Activated gamma-delta T cell treated with anti-CD3 and anti-CD28 coated beads, Interleukin-2, amount 50 U/mL, for 16 hours (primary cell): ENCODE measurements around the gene UFSP1.

Source experiments
- DNase-seq: peaks from one replicate; pipeline ENCODE4 v3.0.0-alpha.2; 2020; ENCODE audit warnings: low read depth

UFSP1 gene

DNA sequence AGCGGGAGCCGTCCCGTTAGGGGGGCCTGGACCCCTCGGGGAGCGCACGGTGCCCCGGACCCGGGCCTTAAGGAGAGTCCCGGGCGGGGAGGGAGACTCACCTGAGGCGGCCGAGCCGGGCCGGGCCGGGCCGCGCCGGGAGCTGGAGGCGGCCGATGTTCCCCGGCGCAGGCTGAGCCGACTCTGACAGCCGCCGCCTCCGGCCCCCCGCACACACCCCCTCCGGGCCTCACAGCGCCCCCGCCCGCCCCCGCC, 6.1 kb upstream of the UFSP1 start, which contains the start of gene ACHE:
TSS of gene ACHE (minus strand) at position 188 of the 255 bp plus-strand sequence. CDS start 1,656 bp downstream, outside the sequence.
- DNase-seq = no peak

DNA sequence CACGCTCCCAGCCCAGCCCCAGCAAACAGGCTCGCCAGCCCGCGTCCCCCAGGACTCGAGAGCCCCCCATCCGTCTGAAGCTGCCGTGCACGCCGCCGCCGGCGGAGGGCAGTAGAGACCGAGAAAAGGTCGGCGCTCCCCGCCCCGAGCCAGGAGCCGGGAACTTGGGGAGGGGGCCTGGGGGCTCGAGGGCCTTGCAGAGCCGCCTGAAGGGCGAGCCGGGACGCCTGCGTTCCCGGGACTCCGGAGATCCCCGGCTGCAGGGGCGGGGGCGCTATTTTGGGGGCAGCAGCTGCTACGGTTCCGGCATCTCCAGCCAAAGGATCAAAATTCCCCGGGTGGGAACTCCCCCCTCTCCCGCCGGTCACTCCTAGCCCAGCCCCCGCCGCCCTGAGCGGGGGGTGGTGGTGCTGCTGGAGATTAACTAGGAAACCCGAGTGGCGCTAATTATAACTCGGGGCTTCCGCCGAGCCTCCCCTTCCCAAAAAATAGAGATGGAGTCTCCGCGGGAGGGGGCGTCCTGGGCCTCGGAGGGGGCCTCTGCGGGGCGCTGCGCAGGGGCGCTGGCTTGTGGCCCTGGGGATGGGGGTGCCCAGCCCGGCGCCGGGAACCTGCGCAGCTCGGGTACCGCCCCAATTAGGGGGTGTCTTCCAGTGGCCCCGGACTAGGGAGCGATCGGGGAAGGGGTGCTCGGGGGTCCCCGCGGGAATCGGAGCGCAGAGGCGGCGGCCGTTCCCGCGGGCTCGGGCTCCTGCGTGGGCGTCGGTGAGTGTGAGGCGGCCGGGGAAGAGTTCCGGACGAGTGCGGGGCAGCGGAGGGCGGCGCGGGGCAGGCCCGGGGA, 5.6 kb upstream of the UFSP1 start:
- peak; percentile 56 for DNase-seq

DNA sequence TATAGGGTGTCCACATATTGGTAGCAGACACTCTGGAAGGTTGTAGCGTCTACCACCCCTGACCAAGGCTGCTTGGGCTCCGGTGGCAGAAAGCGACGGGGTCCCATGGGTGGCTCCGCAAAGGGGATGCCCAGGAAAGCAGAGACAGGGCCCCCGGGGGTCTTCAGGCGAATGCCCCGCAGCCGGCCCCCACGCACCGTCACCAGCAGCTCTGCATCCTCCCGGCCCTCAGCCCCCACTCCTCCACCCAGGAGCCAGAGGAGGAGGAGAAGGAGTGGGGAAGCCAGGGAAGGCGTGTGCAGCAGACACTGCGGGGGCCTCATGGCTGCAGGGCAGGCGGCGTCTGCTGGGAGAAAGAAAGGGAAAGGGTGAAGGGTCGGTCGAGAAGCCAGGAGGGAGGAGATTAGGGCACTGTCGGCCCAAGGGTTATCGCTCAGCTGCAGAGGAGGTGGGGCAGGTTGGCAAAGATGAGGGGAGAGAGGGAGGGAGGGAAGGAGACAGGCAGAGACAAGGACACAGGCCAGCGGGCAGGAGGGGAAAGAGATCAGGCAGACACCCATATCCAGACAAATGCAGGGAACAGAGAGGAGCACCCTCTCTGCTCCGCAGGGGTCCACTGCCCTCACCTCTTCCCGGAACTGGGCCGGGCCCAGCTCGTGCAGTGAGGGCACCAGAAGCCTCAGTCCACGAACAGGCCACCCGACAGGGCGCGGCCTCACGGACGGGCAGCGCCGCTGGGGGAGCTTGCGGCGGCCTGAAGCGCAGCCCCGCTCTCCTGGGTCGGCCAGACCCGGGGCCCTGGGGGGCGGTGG, 4.6 kb upstream of the UFSP1 start:
- no peak for DNase-seq

DNA sequence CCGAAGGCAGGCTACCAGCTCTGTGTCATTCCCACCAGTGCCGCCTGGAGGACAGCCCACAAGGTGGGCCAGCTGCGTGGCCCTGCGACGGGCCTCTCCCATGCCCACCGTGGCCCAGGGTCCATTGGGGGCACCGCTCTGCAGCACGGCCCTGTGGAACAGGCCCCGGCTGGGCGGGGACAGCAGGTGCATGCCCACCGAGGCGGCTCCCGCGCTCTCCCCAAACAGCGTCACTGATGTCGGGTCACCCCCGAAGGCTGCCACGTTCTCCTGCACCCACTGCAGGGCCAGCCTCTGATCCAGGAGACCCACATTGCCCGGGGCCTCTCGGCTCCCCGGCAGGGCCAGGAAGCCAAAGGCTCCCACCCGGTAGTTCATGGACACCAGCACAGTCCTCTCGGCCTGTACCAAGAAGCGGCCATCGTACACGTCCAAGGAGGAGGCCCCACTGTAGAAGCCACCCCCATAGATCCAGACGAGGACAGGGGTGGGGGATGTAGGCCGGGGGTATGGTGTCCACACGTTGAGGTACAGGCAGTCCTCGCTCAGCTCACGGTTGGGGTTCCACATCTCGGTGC, 3.9 kb upstream of the UFSP1 start:
- no peak for DNase-seq

DNA sequence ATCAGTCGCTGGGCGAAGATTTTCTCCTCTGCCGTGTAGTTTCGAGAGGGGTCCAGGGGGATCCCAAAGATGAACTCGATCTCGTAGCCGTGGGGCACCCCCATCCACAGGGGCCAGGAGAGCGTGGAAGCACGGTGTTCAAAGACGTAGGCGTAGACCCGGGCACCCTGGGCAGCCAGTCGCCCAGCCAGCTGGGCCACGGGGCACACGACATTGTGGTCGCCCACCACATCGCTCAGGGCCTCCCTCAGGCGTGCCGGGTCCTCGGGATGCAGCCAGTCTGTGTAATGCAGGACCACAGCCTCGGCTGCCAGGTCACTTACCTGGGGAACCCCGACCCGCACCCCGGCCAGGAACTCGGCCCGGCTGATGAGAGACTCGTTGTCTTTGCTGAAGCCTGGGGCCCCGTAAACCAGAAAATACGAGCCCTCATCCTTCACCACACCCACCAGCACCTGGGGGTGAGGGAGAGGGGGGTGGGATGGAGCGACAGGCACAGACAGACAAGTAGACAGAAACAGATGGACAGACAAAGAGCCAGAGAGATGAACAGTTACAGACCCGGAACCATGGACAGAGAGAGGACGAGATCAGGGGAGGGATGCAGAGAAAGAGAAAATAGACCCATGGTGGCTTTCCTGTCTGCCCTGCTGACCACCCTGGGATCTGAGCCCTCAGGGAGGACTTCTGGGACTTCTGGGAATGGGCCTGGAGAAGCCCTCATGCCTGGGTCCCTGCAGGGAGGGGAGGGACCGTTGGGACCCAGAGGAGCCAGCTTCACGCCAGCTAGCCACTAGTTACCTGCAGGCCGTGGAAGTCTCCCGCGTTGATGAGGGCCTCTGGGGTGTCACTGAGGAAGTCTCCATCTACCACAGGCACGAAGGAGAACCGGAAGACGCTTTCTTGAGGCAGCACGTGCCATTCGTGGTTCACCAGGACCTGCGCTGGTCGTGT, 3.1 kb upstream of the UFSP1 start:
- no peak for DNase-seq

DNA sequence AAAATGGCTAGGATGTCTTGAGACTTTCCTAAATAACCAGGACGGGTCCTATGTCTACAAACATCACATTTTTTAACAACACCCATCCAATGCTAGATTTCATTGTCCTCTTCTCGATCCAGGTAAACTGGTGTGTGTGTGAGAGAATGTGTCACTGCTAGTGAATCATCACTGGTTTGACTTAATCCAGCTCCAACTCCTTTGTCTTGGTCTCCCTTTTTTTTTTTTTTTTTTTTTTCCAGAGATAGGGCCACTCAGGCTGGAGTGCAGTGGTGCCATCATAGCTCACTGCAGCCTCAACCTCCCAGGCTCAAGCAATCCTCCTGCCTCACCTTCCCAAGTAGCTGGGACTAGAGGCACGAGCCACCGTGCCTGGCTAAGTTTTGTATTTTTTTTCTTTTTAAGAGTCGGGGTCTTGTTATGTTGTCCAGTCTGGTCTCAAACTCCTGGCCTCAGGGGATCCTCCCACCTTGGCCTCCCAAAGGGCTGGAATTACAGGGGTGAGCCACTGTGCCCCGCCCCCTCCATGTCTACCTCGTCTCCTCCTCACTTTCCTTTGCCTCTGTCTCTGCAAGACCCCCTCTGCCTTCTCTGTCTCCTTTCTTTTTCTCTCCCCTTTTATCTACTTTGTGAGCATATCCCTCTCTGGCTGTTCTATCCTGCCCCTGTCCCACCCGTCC, 2.2 kb upstream of the UFSP1 start:
- DNase-seq = no peak

DNA sequence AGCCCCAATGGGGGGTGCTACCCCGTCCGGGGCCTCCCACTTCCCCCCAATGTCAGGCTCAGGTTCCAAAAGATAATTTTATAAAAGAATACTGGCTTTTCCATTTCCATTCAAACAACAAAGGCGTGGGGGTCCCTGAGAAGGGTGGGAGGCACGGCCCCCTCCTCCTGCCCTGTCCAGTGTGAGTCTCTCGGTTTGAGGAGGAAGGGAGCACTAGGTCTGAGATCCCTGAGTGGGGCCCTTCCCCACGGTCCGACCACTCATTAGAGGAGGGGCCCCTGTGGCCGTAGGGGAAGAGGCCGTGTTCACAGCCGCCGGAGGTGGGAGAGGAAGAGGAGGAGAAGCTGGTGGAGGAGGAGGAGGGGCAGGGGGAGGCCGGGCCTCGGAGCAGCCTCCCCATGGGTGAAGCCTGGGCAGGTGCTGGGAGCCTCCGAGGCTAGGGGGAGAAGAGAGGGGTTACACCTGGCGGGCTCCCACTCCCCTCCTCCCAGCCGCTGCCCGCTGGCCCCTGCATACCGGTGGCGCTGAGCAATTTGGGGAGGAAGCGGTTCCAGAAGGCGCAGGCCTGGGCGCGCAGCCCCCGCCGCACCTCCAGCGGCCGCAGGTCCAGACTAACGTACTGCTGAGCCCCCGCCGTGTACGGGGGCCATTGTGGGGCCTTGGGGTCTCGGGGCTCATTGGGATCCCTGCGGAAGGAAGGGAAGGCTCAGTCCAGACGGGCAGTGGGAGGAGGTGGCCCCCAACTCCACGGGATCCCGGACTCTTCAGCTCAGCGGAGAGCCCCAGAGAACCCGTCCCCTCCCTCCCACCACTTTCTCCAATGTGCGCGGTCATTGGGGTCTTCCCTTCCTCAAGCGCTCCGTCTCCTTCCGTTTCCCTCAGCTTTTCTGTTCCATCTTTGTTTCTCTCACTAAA, 1.4 kb upstream of the UFSP1 start:
- DNase-seq = no peak

DNA sequence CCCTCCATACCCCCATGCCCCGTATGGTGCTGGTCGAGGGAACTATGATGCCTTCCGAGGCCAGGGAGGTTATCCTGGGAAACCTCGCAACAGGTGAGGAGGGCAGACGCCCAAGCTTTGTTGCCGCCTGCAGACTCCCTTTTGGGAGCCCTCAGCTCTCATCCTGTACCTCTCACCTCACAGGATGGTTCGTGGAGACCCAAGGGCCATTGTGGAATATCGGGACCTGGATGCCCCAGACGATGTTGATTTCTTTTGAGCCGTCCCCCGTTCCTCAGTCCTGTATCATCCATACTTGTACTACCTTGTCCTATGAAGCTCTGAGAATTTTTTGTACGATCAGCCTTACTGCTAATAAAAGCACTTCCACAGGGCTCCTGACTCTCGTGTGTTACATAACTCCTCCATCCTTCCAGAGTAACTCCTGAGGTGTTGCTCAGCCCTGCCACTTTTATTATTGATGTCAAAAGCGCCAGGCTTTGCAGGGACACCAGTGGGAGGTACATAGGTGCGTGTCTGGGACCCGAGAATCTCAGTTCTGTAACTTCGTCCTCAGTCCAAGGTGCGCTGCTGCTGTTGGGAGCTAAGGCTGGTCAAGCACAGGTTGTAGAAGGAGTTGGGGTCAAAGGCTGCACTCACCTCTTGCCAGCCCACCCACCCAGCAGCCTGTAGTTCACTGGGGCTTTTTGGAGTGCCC, 1.1 kb downstream of the UFSP1 start:
- no peak for DNase-seq

DNA sequence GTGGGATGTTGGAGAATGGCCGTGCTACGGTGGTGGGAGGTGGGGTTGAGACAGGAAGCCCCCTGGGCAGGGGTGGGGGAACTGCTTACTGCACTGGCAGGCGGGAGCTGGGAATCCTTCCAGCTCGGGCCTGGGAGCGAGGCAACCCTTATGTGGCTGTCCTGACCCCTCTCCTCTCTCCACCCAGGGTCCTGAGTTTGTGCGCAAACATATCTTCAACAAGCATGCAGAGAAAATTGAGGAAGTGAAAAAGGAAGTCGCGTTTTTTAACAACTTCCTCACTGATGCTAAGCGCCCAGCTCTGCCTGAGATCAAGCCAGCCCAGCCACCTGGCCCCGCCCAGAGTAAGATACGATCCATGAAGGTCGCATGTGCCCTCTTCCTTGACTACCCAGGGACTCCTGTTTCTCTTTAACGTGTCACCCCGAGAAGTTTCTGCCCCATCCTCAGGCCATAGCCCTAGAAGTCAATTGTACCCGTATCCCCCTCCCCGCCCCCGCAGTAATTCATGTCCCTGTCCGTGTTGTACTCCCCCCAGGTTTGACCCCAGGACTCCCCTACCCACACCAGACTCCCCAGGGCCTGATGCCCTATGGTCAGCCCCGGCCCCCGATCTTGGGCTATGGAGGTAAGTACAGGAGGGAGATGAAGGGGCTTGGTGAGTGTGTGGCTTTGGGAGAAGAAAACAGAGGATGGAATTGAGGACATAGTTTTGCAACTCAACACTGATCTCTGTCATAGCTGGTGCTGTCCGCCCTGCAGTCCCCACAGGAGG, 1.8 kb downstream of the UFSP1 start:
- DNase-seq = no peak

DNA sequence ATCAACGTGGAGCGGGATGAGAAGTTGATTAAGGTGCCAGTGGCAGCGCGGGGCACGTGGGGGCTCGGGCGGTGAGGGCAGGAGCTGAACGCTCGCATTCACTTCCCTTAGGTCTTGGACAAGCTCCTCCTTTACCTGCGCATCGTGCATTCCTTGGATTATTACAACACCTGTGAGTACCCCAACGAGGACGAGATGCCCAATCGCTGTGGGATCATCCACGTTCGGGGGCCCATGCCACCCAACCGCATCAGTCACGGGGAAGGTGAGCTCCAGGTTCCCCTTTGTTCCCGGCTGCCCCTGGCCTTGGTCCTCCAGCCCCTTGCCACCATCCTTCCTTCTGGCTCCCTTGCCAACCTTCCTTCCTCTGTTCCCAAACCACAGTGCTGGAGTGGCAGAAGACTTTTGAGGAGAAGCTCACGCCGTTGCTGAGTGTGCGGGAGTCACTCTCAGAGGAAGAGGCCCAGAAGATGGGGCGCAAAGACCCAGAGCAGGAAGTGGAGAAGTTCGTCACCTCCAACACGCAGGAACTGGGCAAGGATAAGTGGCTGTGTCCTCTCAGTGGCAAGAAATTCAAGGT, 2.5 kb downstream of the UFSP1 start:
- DNase-seq = no peak

DNA sequence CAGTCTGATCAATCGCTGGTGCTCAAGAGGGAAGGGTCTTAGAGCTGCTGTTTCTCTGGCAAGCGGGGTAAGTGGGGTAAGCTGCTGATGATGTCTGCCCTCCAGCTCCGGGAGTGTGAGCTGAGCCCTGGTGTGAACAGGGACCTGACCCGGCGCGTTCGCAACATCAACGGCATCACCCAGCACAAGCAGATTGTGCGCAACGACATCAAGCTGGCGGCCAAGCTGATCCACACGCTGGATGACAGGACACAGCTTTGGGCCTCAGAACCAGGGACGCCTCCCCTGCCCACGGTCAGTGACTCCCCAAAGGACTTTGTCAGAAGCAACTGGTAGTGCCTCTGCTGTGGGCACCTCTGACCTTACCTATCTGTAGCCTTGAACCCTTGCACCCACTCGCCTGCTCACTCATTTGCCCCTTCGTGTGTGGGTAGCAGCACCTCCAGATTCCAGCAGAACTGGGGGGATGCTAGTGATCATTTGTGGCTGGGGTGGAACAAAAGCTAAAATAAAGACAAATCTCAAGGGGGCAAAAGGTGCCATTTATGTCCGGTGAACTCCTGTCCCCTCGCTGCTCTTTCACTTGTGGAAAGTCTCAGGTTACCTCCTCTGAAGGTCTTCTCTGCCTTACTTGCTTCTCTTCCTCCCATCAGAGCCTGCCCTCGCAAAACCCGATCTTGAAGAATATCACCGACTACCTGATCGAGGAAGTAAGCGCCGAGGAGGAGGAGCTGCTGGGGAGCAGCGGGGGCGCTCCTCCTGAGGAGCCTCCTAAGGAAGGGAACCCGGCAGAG, 3.2 kb downstream of the UFSP1 start:
- DNase-seq = no peak

DNA sequence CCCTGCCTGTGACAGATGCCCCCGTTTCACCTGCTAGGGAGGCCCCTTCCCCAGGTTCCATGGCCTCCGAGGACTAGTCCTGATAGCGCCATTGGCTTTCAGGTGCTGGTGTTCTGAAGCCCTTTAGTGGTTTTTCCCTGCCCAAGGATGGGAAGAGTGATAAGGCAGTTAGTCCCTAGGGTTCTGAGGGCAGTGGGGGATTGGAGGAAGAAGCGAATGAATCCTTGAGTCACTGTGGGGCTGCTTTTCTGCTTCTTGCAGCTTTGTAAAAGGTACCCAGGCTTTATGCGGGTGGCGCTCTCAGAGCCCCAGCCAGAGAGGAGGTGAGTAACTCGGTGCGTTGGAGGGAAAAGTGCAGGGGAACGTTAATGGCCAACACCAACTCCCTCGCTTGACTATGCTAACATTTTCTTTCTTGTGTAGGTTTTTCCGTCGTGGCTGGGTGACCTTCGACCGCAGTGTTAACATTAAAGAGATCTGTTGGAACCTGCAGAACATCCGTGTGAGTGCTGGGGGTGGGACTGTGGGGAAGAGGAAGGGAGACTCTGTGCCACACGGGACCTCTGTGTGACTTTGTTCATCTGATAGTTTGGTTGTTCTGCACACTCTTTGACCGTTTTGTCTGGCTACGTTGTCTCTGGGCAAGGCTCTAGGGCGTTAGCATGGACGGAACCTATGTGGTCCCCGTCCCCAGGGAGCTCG, 3.9 kb downstream of the UFSP1 start:
- DNase-seq = no peak

DNA sequence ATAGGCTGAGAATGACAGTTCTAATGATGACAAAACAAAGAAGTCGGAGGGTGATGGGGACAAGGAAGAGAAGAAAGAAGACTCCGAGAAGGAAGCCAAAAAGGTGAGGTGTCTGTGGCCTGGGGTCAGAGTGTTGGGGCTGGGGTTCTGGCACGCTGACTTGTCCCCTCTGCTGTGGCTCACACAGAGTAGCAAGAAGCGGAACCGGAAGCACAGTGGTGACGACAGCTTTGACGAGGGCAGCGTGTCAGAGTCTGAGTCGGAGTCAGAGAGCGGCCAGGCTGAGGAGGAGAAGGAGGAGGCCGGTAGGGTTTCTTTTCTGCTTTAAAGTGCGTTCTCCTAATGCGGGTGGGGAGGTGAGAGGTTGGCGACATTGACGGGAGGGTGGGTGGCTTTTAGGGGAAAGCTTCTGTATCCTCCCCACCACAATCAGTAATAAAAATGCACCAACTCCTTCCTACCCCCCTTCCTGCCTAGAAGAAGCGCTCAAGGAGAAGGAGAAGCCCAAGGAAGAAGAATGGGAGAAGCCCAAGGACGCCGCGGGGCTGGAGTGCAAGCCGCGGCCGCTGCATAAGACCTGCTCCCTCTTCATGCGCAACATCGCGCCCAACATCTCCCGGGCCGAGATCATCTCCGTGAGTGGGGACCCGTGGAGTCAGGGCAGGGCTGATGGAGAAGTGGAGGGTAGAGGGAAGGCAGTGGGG, 4.6 kb downstream of the UFSP1 start:
- DNase-seq = no peak

DNA sequence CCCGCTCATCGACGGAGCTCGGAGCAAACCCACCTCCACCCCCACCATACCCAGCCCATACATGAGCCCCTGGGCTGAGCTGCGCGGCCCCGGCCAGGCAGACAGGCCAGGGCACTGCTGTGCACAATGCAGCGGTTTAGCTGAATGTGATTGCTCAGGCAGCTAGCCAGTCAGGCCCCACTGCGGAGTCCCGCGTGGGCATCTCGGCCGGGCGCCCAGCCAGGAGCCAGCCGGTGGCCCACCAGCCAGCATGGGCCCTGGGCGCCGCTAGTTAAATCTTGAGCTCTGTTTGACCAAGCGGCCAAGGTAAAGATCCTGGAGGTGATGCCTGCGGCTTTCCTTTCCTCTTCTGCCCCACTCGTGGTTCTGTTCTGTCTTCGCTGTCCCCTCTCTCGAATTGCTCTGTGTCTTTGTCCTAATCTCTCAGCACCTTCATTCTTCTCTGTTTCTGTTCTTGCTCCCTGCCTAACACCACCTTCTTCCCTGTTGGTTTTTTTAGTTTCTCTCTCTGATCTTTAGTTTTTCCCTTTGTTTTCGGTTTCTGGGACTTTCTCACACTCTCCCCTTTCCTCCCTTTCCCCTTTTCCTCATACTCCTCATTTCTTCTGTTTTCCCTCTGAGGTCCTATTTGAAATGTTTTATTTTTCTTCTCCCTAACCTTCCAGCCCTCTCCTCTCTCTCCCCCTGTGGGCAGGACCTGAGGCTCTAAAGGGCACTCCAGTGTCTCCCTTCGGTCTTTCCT, 6.6 kb downstream of the UFSP1 start:
- no peak for DNase-seq

DNA sequence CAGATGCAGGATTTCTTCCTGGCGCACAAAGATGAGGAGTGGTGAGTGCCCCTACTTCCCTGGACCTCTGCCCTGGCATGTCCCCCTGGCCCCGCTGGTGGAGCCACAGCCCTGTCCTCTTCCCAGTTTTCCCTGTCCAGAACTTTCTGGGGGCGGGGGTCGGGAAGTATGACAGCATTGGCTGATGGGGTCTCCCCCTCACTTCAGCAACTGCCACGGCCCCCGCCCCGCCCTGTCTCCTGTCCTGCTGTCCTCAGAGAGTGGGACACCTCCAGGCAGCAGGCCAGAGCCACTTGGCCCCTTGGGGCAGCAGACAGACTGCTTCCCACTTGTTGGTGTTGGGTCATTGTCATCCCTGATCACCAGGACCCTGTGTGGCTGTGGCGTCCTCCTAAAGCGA, 7.3 kb downstream of the UFSP1 start:
- no peak for DNase-seq

DNA sequence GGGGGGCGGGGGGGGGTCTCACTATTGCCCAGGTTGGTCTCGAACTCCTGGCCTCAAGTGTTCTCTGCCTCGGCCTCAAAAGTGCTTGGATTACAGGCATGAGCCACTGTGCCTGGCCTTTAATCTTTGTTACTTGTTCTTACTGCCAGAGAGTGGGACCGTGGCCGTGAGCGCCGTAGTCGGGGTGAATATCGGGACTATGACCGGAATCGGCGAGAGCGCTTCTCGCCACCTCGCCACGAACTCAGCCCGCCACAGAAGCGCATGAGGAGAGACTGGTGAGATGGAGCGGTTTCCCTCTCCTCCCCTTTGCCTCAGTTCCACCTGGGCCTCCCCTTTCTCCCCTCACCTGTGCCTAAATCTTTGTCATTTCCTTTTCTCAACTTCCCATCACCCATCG, 8.4 kb downstream of the UFSP1 start:
- no peak for DNase-seq
